Endodermal cell (in vitro differentiated cells): ENCODE measurements around the gene ABI2. TPM values are rescaled to one million over a fixed set of nuclear protein-coding genes. Genes with fewer than 3 reads are reported as not detected.
"Not testable (repeated sequence)": the region's sequence is repeated elsewhere in the genome, so short reads cannot be mapped to it uniquely, and the experiment has no call there.

ENCODE experiments used
- DNase-seq: peaks from one replicate; pipeline ENCODE4 v3.0.0-alpha.2; 2017
- H3K27ac ChIP-seq: 2 replicates; pipeline ENCODE4 v1.5.1; 2013; ENCODE audit warnings: mild to moderate bottlenecking, low read depth, low read length, moderate library complexity
- H3K27me3 ChIP-seq: 2 replicates; pipeline ENCODE4 v1.6.1; 2013; ENCODE audit warnings: mild to moderate bottlenecking, low read length, moderate library complexity; ENCODE audit not compliant: insufficient read depth, control insufficient read depth, poor library complexity, severe bottlenecking
- H3K36me3 ChIP-seq: 2 replicates; pipeline ENCODE4 v1.7.0; 2013; ENCODE audit warnings: mild to moderate bottlenecking, low read length, moderate library complexity; ENCODE audit not compliant: control insufficient read depth, insufficient read depth
- H3K4me1 ChIP-seq: one replicate; pipeline ENCODE4 v1.7.0; 2013; ENCODE audit warnings: low read length; ENCODE audit not compliant: control insufficient read depth, insufficient read depth
- H3K4me3 ChIP-seq: 2 replicates; pipeline ENCODE4 v1.5.1; 2013; ENCODE audit warnings: mild to moderate bottlenecking, low read length, moderate library complexity
- H3K9ac ChIP-seq: 2 replicates; pipeline ENCODE4 v1.6.1; 2013; ENCODE audit warnings: mild to moderate bottlenecking, low read length, moderate library complexity; ENCODE audit not compliant: poor library complexity, severe bottlenecking; ENCODE audit errors: extremely low read depth
- H3K9me3 ChIP-seq: 2 replicates; pipeline ENCODE4 v1.6.1; 2013; ENCODE audit warnings: mild to moderate bottlenecking, low read length, moderate library complexity; ENCODE audit not compliant: control insufficient read depth
- H3K27ac Mint-ChIP-seq: 2 replicates; pipeline ENCODE4 v1.8.0; 2020; ENCODE audit warnings: mixed read lengths
- H3K27me3 Mint-ChIP-seq: 2 replicates; pipeline ENCODE4 v1.8.0; 2021; ENCODE audit warnings: mild to moderate bottlenecking, mixed read lengths; ENCODE audit not compliant: insufficient read depth
- H3K36me3 Mint-ChIP-seq: 2 replicates; pipeline ENCODE4 v1.8.0; 2020; ENCODE audit warnings: low read depth, mixed read lengths
- H3K4me1 Mint-ChIP-seq: 2 replicates; pipeline ENCODE4 v1.8.0; 2020; ENCODE audit warnings: mixed read lengths
- H3K4me3 Mint-ChIP-seq: 2 replicates; pipeline ENCODE4 v1.8.0; 2020; ENCODE audit warnings: mild to moderate bottlenecking, moderate library complexity, mixed read lengths
- H3K9me3 Mint-ChIP-seq: 2 replicates; pipeline ENCODE4 v1.8.0; 2020; ENCODE audit warnings: mild to moderate bottlenecking, mixed read lengths
- CTCF ChIP-seq: fragments of 200-600 bp; sonication (generic); conservative IDR thresholded peaks from 2 replicates; pipeline ENCODE4 v1.5.0; 2021; ENCODE audit warnings: antibody characterized with exemption, mild to moderate bottlenecking
- WGBS, 2 experiments: methylation state at CpG; one replicate each; pipeline versions ENCODE4 v1.1.5 to v1.1.7; 2013; ENCODE audit warnings: missing lambda C conversion rate in 2 of 2, mixed read lengths in 1 of 2; ENCODE audit not compliant: insufficient coverage in 1 of 2, insufficient read length in 1 of 2; 5-methylcytosine and 5-hydroxymethylcytosine counted together
- total RNA-seq, 2 donors: library from RNA; stranded (reverse); fragmentation: NEBNext Ultra II Directional in 1 of 2; extraction: Animal tissue kit (Norgen Biotek cat#: 25700) in 1 of 2; gene quantifications; 2 replicates in 1 of 2; 3 replicates in 1 of 2; pipeline ENCODE4 v1.2.1, GENCODE V29; 2021

ABI2 gene
- total RNA-seq, 2 donors from 2014 or later, result 115 to 139 TPM

- Mint-ChIP-seq H3K36me3 (peaks cover 38% of the 10 kb centered on the region), H3K4me3 (no peak overlapping the region), H3K4me1 (peaks cover 14% of the 10 kb centered on the region), H3K27ac (peak overlapping the region; percentile 1), H3K27me3 (no peaks in the 10 kb centered on the region), H3K9me3 (no peaks in the 10 kb centered on the region)
- Histone ChIP-seq H3K9ac (no peak overlapping the region), H3K4me3 (no peak overlapping the region), H3K9me3 (peaks cover 5% of the 10 kb centered on the region), H3K27me3 (no peaks in the 10 kb centered on the region), H3K4me1 (peaks cover 7% of the 10 kb centered on the region), H3K27ac (peak overlapping the region; percentile 29), H3K36me3 (peaks cover 7% of the 10 kb centered on the region)
- no peak for DNase-seq
- no peak for TF ChIP-seq CTCF
- 90 to 94% methylated on average over 5 to 6 of the region's 6 CpGs for WGBS, 2 experiments
Measured at GRCh38 chr2:203340791-203341487, 12.7 kb downstream of the ABI2 start.

GRCh38 chr2:203341741-203342310 is 13.6 kb downstream of the ABI2 start:
- Histone ChIP-seq H3K36me3 (peaks cover 7% of the 10 kb centered on the region), H3K27ac (no peak overlapping the region), H3K27me3 (no peaks in the 10 kb centered on the region), H3K9me3 (peaks cover 5% of the 10 kb centered on the region), H3K9ac (no peak overlapping the region), H3K4me3 (no peak overlapping the region), H3K4me1 (peaks cover 8% of the 10 kb centered on the region)
- Mint-ChIP-seq H3K27ac (no peak overlapping the region), H3K4me1 (peaks cover 21% of the 10 kb centered on the region), H3K4me3 (no peak overlapping the region), H3K9me3 (no peaks in the 10 kb centered on the region), H3K27me3 (no peaks in the 10 kb centered on the region), H3K36me3 (peaks cover 35% of the 10 kb centered on the region)
- no peak for DNase-seq
- no peak for TF ChIP-seq CTCF
- WGBS, 2 experiments, result 86 to 89% methylated on average over 1 to 2 of the region's 2 CpGs

GRCh38 chr2:203342374-203342773 is 14.2 kb downstream of the ABI2 start:
- WGBS, 2 experiments, result 99% methylated on average over 4 of the region's 4 CpGs; no CpG with 5 or more reads in 1 of the 2 experiments
- not testable (repeated sequence) for H3K27ac Mint-ChIP-seq

More at GRCh38 chr2:203342374-203342773, 14.2 kb downstream of the ABI2 start:
- not testable (repeated sequence) for H3K9me3 Mint-ChIP-seq, H3K4me3 ChIP-seq, H3K36me3 ChIP-seq, H3K27ac ChIP-seq, DNase-seq, H3K27me3 ChIP-seq, H3K9me3 ChIP-seq, H3K27me3 Mint-ChIP-seq, H3K9ac ChIP-seq, H3K4me3 Mint-ChIP-seq
- Mint-ChIP-seq H3K4me1 (peaks cover 26% of the 10 kb centered on the region), H3K36me3 (peaks cover 31% of the 10 kb centered on the region)
- H3K4me1 ChIP-seq, result peaks cover 12% of the 10 kb centered on the region
